ENCODE data around the gene MAN2B1.

The MAN2B1 gene

DNA sequence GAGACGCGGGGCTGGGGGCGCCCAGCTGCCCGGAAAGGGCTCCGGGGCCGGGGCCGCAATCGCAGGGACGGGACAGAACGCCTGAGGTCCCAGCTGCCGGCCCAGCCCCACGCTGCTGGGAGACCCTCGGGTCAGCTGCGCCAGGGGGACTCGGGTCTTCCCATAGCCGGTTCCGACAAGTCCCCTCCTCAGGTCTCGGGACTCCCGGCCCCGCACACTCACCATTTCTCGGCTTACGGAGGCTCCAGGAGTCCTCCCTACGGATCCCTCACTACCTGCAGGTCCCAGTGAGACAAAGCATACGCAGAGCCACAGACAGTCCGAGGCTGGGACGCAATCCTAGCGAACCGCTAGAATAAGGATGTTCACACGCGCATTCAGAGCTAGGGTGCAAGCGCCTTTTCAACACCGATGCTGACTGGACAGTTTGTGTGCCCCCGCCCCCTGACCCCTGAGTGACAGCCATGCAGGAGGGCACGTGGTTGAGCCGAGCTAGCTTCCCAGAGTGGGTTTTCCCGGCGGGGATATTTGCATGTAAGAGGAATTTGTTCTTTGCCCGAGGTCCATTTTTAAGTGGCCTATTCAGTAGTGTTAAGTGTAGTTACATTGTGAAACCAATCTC, 69.5 kb downstream of the MAN2B1 start:
- peak overlapping the region; percentile 27 for H3K4me3 ChIP-seq (ENCODE audit: low read length)
- TF ChIP-seq, protein P1, sequence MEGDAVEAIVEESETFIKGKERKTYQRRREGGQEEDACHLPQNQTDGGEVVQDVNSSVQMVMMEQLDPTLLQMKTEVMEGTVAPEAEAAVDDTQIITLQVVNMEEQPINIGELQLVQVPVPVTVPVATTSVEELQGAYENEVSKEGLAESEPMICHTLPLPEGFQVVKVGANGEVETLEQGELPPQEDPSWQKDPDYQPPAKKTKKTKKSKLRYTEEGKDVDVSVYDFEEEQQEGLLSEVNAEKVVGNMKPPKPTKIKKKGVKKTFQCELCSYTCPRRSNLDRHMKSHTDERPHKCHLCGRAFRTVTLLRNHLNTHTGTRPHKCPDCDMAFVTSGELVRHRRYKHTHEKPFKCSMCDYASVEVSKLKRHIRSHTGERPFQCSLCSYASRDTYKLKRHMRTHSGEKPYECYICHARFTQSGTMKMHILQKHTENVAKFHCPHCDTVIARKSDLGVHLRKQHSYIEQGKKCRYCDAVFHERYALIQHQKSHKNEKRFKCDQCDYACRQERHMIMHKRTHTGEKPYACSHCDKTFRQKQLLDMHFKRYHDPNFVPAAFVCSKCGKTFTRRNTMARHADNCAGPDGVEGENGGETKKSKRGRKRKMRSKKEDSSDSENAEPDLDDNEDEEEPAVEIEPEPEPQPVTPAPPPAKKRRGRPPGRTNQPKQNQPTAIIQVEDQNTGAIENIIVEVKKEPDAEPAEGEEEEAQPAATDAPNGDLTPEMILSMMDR (conservative IDR thresholded peaks at IDR 0.05; ENCODE audit: low read depth, low read length), result no peak
- no peak for DNase-seq (ENCODE audit: low read depth)

Measured in retinal pigment epithelial cell (primary cell).